ENCODE data around the gene HNRNPM.

DNA sequence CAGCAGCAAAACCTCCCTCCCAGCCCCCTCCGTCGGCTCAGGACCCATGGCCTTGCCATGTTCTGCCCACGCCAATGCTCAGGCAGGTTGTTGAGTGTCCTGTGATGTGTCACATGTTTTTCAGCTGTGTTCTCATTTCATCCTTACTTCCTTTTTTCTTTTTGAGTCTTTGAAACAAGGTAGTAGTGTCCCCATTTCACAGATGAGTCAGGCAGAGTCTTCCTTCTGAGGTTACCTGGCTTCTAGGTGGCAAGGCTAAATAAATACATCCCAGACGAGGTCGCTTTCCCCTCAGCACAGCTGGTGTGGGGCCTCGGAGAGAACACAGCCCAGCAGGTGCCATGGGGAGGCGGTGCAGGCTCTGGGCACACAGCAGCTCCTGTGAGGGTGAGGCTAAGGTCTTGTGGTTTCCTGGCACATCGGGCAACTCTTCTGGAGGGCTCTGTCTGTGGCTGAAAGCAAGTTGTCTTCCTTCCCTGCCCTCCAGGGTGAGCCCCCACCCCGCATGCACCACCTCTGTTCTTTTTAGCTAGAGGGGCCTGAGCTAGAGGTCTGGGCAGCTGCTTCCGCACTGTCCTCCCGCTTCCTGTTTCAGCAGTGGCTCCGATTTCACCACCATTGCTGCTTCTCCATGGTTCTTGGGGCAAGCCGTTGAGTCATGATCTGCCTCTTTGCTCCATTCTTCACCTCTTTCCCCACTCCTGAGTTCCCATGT is 42.5 kb downstream of the HNRNPM start:
- TF ChIP-seq, protein P1, sequence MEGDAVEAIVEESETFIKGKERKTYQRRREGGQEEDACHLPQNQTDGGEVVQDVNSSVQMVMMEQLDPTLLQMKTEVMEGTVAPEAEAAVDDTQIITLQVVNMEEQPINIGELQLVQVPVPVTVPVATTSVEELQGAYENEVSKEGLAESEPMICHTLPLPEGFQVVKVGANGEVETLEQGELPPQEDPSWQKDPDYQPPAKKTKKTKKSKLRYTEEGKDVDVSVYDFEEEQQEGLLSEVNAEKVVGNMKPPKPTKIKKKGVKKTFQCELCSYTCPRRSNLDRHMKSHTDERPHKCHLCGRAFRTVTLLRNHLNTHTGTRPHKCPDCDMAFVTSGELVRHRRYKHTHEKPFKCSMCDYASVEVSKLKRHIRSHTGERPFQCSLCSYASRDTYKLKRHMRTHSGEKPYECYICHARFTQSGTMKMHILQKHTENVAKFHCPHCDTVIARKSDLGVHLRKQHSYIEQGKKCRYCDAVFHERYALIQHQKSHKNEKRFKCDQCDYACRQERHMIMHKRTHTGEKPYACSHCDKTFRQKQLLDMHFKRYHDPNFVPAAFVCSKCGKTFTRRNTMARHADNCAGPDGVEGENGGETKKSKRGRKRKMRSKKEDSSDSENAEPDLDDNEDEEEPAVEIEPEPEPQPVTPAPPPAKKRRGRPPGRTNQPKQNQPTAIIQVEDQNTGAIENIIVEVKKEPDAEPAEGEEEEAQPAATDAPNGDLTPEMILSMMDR (IDR thresholded peaks at IDR 0.05; ENCODE audit: poor library complexity): no peak
- no peak for TF ChIP-seq EZH2 (IDR thresholded peaks at IDR 0.05; ENCODE audit: borderline replicate concordance)

Data from hepatocyte (in vitro differentiated cells).